ENCODE data around the gene CD69. TPM values are rescaled to one million over a fixed set of nuclear protein-coding genes. Genes with fewer than 3 reads are reported as not detected.

CD69 gene
- total RNA-seq, 2 donors from 2014 or later = 126 to 158 TPM

DNA sequence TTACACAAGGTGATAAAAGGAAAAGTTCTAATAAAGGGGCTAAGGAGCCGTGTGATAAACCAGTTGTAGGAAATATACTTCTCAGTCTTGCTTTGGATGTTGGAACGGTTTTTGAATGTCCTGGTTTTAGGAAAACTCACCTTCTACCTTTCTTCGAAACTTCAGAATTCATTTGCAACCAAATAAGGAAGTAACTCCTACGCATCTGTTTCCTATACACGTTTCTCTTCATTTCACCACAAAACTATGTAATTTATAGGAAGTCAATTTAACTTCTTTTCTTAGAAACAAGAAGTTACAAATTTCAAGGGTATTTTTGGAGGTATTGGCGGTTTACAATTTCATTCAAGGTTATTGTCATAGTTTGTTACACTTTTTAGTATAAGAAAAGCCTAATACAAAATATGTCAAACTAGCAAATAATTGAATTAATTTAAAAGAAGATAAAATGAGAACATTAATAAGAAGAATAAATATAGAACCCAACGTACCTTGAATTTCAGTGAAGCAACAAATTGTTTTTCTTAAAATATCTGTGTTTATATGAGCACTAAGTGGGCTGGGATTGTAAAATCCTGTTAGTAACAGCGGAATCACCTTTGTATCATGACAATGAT, 33.2 kb upstream of the CD69 start:
- Mint-ChIP-seq H3K9me3 (peaks cover 2 to 7% of the 10 kb centered on the region in 2 donors), H3K27me3 (ENCODE audit: low read depth) (no peaks in the 10 kb centered on the region), H3K4me1 (ENCODE audit: low read depth) (peaks cover 78% of the 10 kb centered on the region), H3K36me3 (ENCODE audit: insufficient read depth in 2 of 2) (peaks cover 3 to 4% of the 10 kb centered on the region in 2 donors), H3K4me3 (peak overlapping the region; percentile 72 to 88), H3K27ac (peak overlapping the region; percentile 99)
- peak in 1 of 2 donors; percentile 27 for ATAC-seq (replicated peaks in 1 of 2)
- DNase-seq = no peak

DNA sequence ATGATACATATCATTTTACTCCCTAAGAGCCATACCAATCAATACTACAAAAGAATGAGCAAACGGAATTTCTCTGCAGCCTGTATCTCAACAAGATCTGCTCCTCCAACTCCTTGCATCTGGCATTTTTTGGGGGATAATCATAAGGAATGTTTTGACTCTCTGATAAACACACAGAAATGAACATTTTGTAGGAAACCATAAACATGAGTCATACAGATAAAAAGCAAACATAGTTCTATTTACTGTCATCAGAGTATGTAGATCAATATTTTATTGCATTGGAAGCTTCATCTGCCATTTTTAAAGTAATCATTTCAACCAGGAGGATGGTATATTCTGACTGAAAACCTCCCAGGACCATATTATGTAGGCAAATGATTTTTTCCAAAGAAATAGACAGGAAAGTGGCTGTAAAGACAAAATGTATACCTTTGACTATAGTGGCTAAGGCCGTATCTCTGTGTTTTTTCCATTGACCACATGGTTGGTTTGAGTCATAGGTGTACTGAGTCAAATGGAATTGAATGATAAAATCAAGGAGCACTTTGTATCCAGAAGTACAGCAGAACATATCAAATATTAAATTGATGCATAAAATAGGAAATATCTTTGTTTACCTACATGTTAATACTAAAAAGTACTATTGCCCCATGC, 32.4 kb upstream of the CD69 start:
- ATAC-seq (replicated peaks in 1 of 2) (peak; percentile 60 to 63), DNase-seq (peak; percentile 14 to 45)
- Mint-ChIP-seq H3K27ac (peak overlapping the region; percentile 99), H3K36me3 (ENCODE audit: insufficient read depth in 2 of 2) (peaks cover 3 to 4% of the 10 kb centered on the region in 2 donors), H3K27me3 (ENCODE audit: low read depth) (no peaks in the 10 kb centered on the region), H3K9me3 (peaks cover 2 to 7% of the 10 kb centered on the region in 2 donors), H3K4me3 (peak overlapping the region; percentile 72 to 88), H3K4me1 (ENCODE audit: low read depth) (peaks cover 77% of the 10 kb centered on the region)

DNA sequence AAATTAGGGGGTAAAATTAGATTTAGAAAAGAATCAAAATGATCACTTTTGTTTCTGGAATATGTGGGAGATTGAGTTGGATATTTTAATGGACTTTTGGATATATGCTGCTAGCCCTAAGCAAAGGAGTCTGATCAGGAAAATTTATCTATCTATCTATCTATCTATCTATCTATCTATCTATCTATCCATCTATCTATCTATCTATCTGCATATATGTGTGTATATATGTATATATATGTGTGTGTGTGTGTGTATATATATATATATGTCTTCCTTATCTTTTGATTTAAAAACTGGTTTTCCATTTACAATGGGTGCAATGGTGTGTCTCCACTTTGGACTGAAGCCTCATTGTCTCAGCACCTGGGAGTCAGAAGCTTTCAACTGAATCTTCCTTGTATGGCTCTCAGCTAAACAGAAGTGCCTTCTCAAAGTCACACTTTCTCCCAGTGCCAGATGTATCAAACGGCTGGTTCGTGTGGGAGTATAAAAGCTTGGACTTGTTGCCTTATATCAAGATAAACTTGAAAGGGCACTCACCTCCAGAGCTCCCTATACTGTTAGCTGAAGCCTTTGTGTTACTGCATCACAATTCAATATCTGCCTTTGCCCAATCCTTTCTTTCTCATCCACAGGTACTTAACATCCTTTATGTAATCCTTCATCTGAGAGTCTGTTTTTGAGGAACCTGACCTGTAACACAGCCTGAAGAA, 31.6 kb upstream of the CD69 start:
- H3K9me3 Mint-ChIP-seq = peaks cover 2 to 7% of the 10 kb centered on the region in 2 donors
- peak overlapping the region; percentile 99 for H3K27ac Mint-ChIP-seq
- peaks cover 75% of the 10 kb centered on the region for H3K4me1 Mint-ChIP-seq (ENCODE audit: low read depth)
- no peaks in the 10 kb centered on the region for H3K27me3 Mint-ChIP-seq (ENCODE audit: low read depth)
- ATAC-seq (replicated peaks in 1 of 2) (no peak), DNase-seq (no peak)
- peaks cover 3 to 6% of the 10 kb centered on the region in 2 donors for H3K36me3 Mint-ChIP-seq (ENCODE audit: insufficient read depth in 2 of 2)
- H3K4me3 Mint-ChIP-seq = peak overlapping the region; percentile 72 to 88

DNA sequence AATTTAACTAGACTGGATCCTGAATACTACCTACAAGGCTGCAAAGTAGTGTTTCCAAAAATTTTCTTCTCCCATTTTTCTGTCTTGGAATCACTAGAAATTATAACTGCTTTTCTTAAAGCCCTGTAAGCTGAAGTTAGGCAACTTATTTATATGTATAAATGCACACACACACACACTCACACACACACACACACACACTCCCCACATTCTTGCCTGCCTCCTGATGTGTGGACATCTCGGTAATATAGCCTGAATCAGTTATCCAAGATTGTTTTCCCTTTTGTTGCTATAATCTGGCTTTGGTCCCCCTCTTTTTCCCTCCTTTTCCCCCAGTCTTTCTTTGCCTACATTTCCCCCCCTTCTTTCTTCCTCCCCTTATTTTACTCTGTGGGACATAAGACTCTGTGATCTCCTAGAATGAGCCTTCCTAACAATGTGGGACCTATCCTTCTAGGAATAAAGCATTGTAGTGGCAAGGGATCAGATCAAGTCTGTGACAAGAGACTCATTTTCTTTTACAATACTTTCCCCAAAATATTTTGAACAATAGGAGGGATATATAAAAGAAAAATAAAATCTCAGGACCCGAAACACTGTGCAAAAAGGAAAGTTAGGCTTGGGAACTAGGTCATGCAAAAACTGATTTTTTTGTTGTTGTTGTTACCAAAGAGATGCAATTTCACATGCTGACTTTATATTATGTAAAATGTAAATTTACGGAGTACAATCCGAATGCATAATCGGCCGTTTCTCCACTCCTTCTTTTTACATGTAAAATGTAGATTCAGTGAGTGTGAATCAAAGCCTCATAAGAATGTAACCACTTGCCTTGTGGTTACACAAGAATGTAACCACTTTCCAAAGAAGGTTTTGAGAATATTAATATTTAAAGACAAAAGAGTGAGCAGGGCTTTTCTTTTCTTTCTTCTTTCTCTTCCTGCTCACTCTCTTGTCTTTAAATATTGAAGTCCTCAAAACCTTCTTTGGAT, 26.3 kb upstream of the CD69 start:
- Mint-ChIP-seq H3K27me3 (ENCODE audit: low read depth) (no peaks in the 10 kb centered on the region), H3K27ac (no peak overlapping the region), H3K4me1 (ENCODE audit: low read depth) (peaks cover 50% of the 10 kb centered on the region), H3K9me3 (peaks cover 3 to 9% of the 10 kb centered on the region in 2 donors), H3K36me3 (ENCODE audit: insufficient read depth in 2 of 2) (peaks cover 6% of the 10 kb centered on the region in 2 donors), H3K4me3 (peak overlapping the region; percentile 67 to 69)
- no peak for DNase-seq
- no peak for ATAC-seq (replicated peaks in 1 of 2)

DNA sequence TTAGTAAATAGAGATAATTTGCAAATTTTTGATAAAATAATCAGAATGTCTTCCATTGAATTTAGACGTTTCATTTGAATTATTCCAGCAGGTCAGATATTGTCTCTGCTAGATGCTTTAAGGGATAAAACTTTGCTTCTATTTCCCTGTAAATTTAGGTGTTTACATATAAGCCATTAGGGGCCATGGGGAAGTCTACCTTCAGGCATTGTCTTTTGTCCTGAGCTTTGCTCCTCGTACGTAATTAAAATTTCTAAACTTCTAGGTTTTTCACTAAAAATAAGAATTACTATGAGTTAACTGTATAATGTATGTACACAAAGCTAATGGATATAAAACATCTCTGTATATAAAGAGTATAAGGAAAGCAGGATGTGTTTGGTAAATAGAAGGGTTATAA, 24.1 kb upstream of the CD69 start:
- peaks cover 1 to 4% of the 10 kb centered on the region in 2 donors for H3K9me3 Mint-ChIP-seq
- no peaks in the 10 kb centered on the region for H3K27me3 Mint-ChIP-seq (ENCODE audit: low read depth)
- DNase-seq (no peak), ATAC-seq (replicated peaks in 1 of 2) (no peak)
- peaks cover 3 to 5% of the 10 kb centered on the region in 2 donors for H3K36me3 Mint-ChIP-seq (ENCODE audit: insufficient read depth in 2 of 2)
- no peak overlapping the region for H3K27ac Mint-ChIP-seq
- H3K4me3 Mint-ChIP-seq = peak overlapping the region in 1 of 2 donors; percentile 22
- peaks cover 54% of the 10 kb centered on the region for H3K4me1 Mint-ChIP-seq (ENCODE audit: low read depth)

DNA sequence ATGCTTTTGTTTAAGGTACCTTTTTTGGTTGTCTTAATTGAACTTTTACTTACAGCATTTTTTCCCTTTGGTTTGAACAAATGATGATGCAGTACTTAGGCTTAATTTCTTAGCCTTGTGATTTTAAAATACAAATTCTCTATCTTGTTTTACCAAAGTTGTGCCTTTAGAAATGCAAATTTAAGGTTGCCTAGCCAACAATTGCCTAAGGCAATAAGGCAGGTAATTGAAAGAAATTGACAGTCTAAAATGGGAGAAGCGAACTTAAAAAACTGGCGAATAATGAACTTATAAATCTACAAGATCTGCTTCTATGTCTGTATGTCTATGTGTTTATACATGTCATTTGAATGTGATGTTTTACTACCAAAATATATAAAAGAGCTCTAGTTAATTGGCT, 23.6 kb upstream of the CD69 start:
- Mint-ChIP-seq H3K4me3 (no peak overlapping the region), H3K4me1 (ENCODE audit: low read depth) (peaks cover 59% of the 10 kb centered on the region), H3K27ac (no peak overlapping the region), H3K27me3 (ENCODE audit: low read depth) (no peaks in the 10 kb centered on the region), H3K36me3 (ENCODE audit: insufficient read depth in 2 of 2) (peaks cover 3 to 5% of the 10 kb centered on the region in 2 donors), H3K9me3 (peaks cover 1 to 3% of the 10 kb centered on the region in 2 donors)
- no peak for ATAC-seq (replicated peaks in 1 of 2)
- DNase-seq = no peak

DNA sequence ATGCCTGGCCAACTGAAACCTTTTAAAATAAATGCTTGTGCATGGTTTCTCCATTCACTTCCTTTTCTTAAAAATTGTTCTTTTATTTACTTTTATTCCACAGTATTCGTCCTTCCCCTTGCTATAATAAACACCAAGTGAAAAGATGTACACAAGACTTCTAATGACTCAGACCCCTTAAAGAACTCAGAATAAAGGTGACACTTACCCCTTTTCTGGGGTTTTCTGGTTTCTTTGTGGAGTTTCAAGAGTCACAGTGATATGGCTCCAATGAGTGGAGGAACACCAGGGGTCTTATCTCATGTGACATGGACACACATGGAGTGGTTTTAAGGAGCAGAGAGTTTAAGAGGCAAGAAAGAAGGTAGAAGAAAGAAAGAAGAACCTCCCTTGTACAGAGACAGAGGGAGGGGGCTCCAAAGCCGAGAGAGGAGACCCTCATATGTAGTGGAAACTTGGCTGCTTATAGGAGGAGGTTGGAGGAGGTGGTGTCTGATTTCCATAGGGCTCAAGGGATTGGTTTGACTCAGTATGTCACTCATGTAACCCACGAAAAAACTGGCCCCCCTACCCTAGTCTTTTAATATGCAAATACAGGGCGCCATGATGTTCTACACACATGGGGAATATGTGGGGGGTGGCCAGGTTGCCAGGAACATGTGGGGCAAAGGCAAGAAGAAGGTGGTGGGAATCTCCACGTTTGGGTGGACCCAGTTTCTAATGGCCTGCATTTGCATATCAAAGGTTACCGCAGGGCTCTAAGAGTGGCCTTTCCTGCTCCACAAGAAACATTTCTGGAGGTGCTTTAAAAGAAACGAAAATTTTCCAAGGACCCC, 22.1 kb upstream of the CD69 start:
- no peak for DNase-seq
- Mint-ChIP-seq H3K4me1 (ENCODE audit: low read depth) (peaks cover 64% of the 10 kb centered on the region), H3K9me3 (peaks cover 1 to 3% of the 10 kb centered on the region in 2 donors), H3K36me3 (ENCODE audit: insufficient read depth in 2 of 2) (peaks cover 0 to 5% of the 10 kb centered on the region in 2 donors), H3K27ac (no peak overlapping the region), H3K27me3 (ENCODE audit: low read depth) (no peaks in the 10 kb centered on the region), H3K4me3 (peak overlapping the region in 1 of 2 donors; percentile 1)
- ATAC-seq (replicated peaks in 1 of 2) = no peak

DNA sequence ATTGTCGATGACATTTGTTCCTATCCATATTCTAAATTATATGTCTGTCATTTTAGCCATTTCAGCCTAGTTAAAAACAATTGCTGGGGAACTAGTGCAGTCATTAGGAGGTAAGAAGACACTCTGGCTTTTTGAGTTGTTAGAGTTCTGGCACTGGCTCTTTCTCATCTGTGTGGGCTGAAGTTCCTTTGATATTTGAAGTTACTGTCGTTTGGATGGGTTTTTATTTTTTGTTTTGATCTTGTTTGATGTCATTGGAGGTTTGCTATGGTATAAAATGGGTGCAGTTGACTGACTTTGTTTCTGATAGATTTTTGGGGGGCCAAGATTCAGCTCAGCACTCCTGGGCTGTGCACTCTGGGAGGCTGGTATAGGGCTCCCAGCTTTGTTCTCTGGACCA, 20.7 kb upstream of the CD69 start:
- ATAC-seq (replicated peaks in 1 of 2) = peak in 1 of 2 donors; percentile 9
- H3K27ac Mint-ChIP-seq = peak overlapping the region; percentile 64
- H3K9me3 Mint-ChIP-seq = peaks cover 1 to 3% of the 10 kb centered on the region in 2 donors
- peaks cover 68% of the 10 kb centered on the region for H3K4me1 Mint-ChIP-seq (ENCODE audit: low read depth)
- H3K4me3 Mint-ChIP-seq = peak overlapping the region; percentile 1 to 22
- DNase-seq = no peak
- peaks cover 0 to 5% of the 10 kb centered on the region in 2 donors for H3K36me3 Mint-ChIP-seq (ENCODE audit: insufficient read depth in 2 of 2)
- H3K27me3 Mint-ChIP-seq (ENCODE audit: low read depth) = no peaks in the 10 kb centered on the region

DNA sequence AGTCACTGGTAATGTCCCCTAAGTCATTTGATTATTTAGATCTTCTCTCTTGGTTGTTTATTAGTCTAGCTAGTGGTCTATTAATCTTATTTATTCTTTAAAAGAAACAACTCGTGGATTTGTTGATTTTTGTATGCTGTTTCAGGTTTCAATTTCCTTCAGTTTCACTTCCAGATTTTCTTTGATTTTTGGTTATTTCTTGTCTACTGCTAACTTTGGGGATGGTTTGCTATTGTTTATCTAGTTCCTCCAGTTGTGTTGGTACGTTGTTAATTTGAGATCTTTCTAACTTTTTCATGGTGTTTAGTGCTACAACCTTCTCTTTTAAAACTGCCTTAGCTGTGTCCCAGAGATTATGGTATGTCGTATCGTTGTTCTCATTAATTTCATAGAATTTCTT, 18.5 kb upstream of the CD69 start:
- ATAC-seq (replicated peaks in 1 of 2) = no peak
- Mint-ChIP-seq H3K27ac (no peak overlapping the region), H3K9me3 (peaks cover 1 to 3% of the 10 kb centered on the region in 2 donors), H3K27me3 (ENCODE audit: low read depth) (no peaks in the 10 kb centered on the region), H3K4me1 (ENCODE audit: low read depth) (peaks cover 83% of the 10 kb centered on the region), H3K36me3 (ENCODE audit: insufficient read depth in 2 of 2) (peaks cover 2 to 5% of the 10 kb centered on the region in 2 donors), H3K4me3 (peak overlapping the region in 1 of 2 donors; percentile 17)
- no peak for DNase-seq

DNA sequence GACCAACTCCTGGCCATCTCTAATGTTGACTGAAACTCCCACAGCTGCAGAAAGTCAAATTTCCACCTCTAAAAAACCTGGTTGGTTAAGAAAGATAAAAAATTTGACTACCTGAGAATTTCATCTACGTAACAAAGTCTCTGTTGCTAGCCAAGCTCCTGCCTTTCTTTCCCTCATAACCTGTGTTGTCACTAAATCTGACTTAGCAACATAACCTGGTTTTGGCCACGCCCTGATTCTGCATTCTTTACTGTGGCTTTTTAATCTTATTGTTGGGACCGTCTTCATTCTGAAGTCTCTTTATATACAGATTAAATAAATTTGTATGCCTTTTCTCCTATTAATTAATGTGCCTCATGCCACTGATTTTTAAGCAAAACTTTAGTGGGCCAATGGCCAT, 16.1 kb upstream of the CD69 start:
- no peaks in the 10 kb centered on the region for H3K27me3 Mint-ChIP-seq (ENCODE audit: low read depth)
- no peaks in the 10 kb centered on the region for H3K9me3 Mint-ChIP-seq
- H3K27ac Mint-ChIP-seq = peak overlapping the region; percentile 0
- H3K4me3 Mint-ChIP-seq = peak overlapping the region; percentile 33 to 75
- H3K36me3 Mint-ChIP-seq (ENCODE audit: insufficient read depth in 2 of 2) = peaks cover 0 to 2% of the 10 kb centered on the region in 2 donors
- peaks cover 92% of the 10 kb centered on the region for H3K4me1 Mint-ChIP-seq (ENCODE audit: low read depth)
- DNase-seq = no peak
- peak; percentile 31 to 39 for ATAC-seq (replicated peaks in 1 of 2)

DNA sequence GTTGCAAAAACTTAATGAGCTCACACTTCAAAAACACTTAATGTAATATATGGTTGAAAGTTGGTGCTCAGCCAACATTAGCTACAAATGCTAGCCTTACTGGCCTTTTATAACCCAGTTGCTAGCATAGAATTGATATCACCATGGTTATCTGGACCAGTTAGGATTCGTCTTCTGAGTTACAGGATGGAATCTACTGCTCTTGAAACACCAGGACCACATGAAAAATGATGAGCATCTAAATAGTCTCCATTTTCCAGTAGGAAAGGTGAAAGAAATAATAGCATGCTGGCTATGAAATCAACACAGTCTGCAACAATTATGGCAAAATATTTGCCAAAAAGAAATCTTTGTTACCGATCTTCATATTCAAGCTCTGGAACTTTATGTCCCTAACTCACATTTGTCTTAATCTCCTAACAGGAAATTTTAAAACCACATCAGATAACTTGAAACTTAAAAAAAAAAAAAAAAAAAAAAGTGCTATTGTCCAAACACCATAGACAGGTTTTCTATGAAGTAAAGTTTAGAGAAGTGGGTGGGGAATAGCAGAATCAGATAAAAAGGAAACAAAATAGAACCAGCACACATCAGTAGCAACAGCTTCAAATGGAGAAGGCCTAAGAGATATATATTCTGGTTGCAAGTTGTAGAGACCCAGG, 12.6 kb upstream of the CD69 start:
- Mint-ChIP-seq H3K27ac (no peak overlapping the region), H3K27me3 (ENCODE audit: low read depth) (no peaks in the 10 kb centered on the region), H3K4me3 (peak overlapping the region; percentile 60 to 75), H3K9me3 (no peaks in the 10 kb centered on the region), H3K4me1 (ENCODE audit: low read depth) (peaks cover 83% of the 10 kb centered on the region), H3K36me3 (ENCODE audit: insufficient read depth in 2 of 2) (peaks cover 0 to 2% of the 10 kb centered on the region in 2 donors)
- no peak for DNase-seq
- ATAC-seq (replicated peaks in 1 of 2) = peak in 1 of 2 donors; percentile 19
